ENCODE data around the gene NELL1.

GRCh38 chr11:21465920-21466319, 796.5 kb downstream of the NELL1 start:
- TF ChIP-seq CTCF (conservative IDR thresholded peaks at IDR 0.05; ENCODE audit: low read depth, low read length): no peak
- TF ChIP-seq EZH2 (IDR thresholded peaks at IDR 0.05; ENCODE audit: low read length, unreplicated experiment): no peak
